HG02938 (cell line): ENCODE data around the gene MAB21L4.

Experiments used
- ATAC-seq: cut with Tn5 transposase; IDR thresholded peaks from one replicate; pipeline ENCODE4 v1.9.1; 2021; ENCODE audit warnings: mild to moderate bottlenecking, moderate library complexity; ENCODE audit not compliant: unreplicated experiment

MAB21L4 gene

GRCh38 chr2:240898108-240898730 lies 2.3 kb upstream of the MAB21L4 start:
- ATAC-seq = no peak

- no peak for ATAC-seq
These were observed 1.1 kb upstream of the MAB21L4 start for GRCh38 chr2:240896871-240897692.

- no peak for ATAC-seq
These were observed 438 bp upstream of the MAB21L4 start for GRCh38 chr2:240896394-240896793.

- no peak for ATAC-seq
These were observed 959 bp downstream of the MAB21L4 start for GRCh38 chr2:240894836-240895558.

- ATAC-seq = no peak
These were observed 1.9 kb downstream of the MAB21L4 start for GRCh38 chr2:240894006-240894405.

GRCh38 chr2:240893363-240893844 lies 2.6 kb downstream of the MAB21L4 start:
- ATAC-seq = no peak

- ATAC-seq = no peak
These were observed 3.0 kb downstream of the MAB21L4 start for GRCh38 chr2:240892925-240893324.

- no peak for ATAC-seq
These were observed 3.6 kb downstream of the MAB21L4 start for GRCh38 chr2:240892356-240892755.

GRCh38 chr2:240891492-240892340 lies 4.2 kb downstream of the MAB21L4 start:
- ATAC-seq = no peak

- ATAC-seq = no peak
These were observed 5.3 kb downstream of the MAB21L4 start for GRCh38 chr2:240890691-240891090.

DNA sequence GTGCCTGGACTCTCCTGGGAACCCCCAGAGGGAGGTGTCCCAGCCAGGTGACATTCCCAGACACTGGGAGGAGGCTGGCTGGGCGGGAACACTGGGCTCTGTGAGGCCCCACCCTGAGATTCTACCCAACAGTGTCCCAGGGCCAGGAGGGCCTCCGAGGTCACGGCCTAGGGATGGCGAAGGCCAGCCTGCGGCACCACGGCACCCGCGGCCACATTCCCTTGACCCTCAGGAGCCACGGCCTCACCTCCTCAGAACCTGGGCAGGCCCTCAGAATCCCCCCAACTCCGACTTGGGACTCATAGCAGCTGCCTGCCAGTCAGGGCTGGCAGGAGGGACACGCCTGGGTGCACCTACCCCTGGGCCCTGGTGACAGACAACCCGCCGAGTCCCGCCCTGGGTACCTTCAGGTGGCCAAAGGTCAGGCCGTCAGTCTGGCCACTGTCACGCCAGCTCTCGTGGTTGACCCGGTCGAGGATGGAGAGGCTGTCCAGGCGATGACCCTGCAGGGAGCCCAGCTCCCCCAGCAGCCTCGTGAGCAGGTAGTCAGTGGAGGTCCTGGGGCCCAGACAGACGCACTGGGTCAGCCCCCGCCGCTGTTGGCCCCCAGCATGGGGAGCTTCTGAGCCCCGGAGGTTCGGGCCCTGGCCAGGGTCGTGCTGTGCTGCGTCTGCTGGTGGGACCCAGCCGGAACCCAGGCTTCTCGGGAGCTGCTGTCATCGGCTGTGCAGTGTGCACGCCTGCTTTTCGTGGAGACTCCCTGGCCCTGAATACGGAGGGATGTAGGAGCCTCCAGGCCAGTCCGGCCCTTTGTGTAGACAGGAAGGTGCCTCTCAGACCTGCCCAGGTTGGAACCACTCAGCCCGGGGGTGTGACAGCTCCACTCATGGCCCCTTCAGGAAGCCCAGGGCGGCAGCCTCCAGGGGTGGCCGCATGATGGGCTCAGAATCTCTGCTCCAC lies 6.1 kb downstream of the MAB21L4 start:
- no peak for ATAC-seq

- ATAC-seq = no peak
These were observed 6.9 kb downstream of the MAB21L4 start for GRCh38 chr2:240888890-240889573.

DNA sequence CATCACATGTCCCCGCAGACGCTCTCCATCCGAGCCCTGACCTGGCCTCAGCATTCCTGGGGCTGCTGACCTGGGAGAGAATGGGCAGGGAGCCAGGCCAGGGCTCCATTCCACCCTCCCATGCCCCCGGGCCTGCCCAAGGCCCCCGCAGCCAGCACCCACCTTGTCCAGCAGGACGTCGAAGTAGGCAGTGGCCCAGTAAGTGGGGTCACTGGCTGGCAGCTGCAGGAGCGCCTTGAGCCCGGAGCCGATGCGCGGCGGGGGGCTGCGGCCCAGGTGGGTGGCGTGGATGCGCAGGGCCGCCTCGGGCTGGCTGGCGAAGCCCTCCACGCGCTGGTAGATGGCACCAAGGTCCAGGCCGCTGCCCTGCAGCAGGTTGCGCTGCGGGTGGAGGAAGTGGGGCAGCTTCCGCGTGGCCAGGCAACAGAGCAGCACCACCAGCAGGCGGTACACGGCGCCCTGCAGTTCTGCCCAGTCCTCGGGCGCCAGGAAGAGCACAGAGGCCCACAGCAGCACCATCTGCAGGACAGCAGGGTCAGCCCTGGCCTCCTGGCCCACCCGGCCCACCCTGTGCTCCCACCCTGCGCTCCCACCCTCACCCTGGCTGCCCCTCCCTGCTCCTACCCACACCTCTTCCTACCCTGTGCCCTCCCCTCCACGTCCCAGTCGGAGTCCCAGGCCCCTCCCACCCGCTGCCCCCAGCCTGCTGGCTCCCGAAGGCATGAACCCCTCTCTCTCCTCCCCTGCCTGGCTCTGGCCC lies 7.6 kb downstream of the MAB21L4 start:
- ATAC-seq = no peak

DNA sequence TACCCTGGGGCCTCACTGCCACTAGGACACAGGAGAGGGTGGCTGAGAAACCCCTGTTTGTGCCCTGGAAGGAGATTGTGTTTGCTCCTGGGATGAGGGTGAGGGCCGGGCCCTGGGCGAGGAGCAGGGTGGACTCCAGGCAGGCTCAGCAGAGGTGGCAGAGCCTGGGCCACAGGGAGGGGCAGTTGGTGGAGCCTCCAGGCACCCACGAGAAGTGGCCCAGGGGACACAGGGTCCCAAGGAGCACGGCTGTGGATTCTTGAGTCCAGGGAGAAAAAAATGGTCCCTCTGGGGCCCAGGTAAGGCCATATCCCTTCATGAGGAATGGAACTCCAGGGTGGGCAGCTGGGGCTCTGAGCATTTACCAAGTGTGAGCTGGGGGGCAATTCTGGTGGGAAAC lies 8.3 kb downstream of the MAB21L4 start:
- no peak for ATAC-seq

- ATAC-seq = no peak
These were observed 9.0 kb downstream of the MAB21L4 start for GRCh38 chr2:240886678-240887609.

GRCh38 chr2:240886023-240886565 lies 9.9 kb downstream of the MAB21L4 start:
- ATAC-seq = no peak

- no peak for ATAC-seq
These were observed 10.4 kb downstream of the MAB21L4 start for GRCh38 chr2:240885566-240885965.
